K562 (cell line): ENCODE results near the gene ZNF81. TPM values are rescaled to one million over a fixed set of nuclear protein-coding genes. Genes with fewer than 3 reads are reported as not detected.

Experiments used
- BHLHE40 ChIP-seq: IDR thresholded peaks from 2 replicates; pipeline ENCODE4 v1.6.1; 2011; ENCODE audit warnings: low read length, improper control_type of control experiment
- C11orf30 ChIP-seq: fragments of 450-650 bp; IDR thresholded peaks from 2 replicates; pipeline ENCODE4 v1.6.1; 2016; ENCODE audit warnings: low read depth, mild to moderate bottlenecking
- CBFA2T3 ChIP-seq: fragments of 450-650 bp; IDR thresholded peaks from 2 replicates; pipeline ENCODE4 v1.6.1; 2017
- COPS2 ChIP-seq: fragments of 450-650 bp; conservative IDR thresholded peaks from 2 replicates; pipeline ENCODE4 v1.6.1; 2016; ENCODE audit warnings: mild to moderate bottlenecking, moderate library complexity
- CREBBP ChIP-seq: IDR thresholded peaks from one replicate; pipeline ENCODE4 v1.6.1; 2012; ENCODE audit warnings: low read depth, mild to moderate bottlenecking, control low read depth, inconsistent platforms, low read length
- E2F3 ChIP-seq: fragments of 250-450 bp; sonication (Bioruptor Pico); IDR thresholded peaks from 2 replicates; pipeline ENCODE4 v1.4.0; 2020; ENCODE audit warnings: mild to moderate bottlenecking
- ESRRA ChIP-seq: fragments of 450-650 bp; IDR thresholded peaks from 2 replicates; pipeline ENCODE4 v1.6.1; 2014; ENCODE audit warnings: low read depth, mild to moderate bottlenecking, moderate library complexity, borderline replicate concordance
- GABPB2 ChIP-seq: fragments of 250-450 bp; sonication (Bioruptor Pico); conservative IDR thresholded peaks from 2 replicates; pipeline ENCODE4 v1.5.1; 2021; ENCODE audit warnings: mild to moderate bottlenecking
- GTF2A2 ChIP-seq: IDR thresholded peaks from 2 replicates; pipeline ENCODE4 v1.6.1; 2016; ENCODE audit warnings: mild to moderate bottlenecking, missing genetic modification characterization, missing compliant biosample characterization
- HMBOX1 ChIP-seq: sonication (generic); IDR thresholded peaks from 2 replicates; pipeline ENCODE4 v1.6.1; 2016
- HMGN3 ChIP-seq: IDR thresholded peaks from 2 replicates; pipeline ENCODE4 v1.6.1; 2011; ENCODE audit warnings: borderline replicate concordance, low read depth, mild to moderate bottlenecking, mixed read lengths, low read length; ENCODE audit not compliant: insufficient read length; ENCODE audit errors: extremely low read depth
- KDM1A ChIP-seq, 2 experiments: fragments of 450-650 bp; IDR thresholded peaks; 2 replicates each; pipeline ENCODE4 v1.6.1; 2016; ENCODE audit warnings: mild to moderate bottlenecking in 2 of 2
- L3MBTL2 ChIP-seq: fragments of 450-650 bp; IDR thresholded peaks from 2 replicates; pipeline ENCODE4 v1.6.1; 2016; ENCODE audit warnings: mild to moderate bottlenecking, moderate library complexity
- MTA2 ChIP-seq: fragments of 450-650 bp; IDR thresholded peaks from 2 replicates; pipeline ENCODE4 v1.6.1; 2016; ENCODE audit warnings: low read depth
- NKRF ChIP-seq: fragments of 450-650 bp; IDR thresholded peaks from 2 replicates; pipeline ENCODE4 v1.6.1; 2016; ENCODE audit warnings: borderline replicate concordance
- RBM25 ChIP-seq: fragments of 200-400 bp; formaldehyde crosslinking; IDR thresholded peaks from 2 replicates; pipeline ENCODE4 v1.6.1; 2018; ENCODE audit warnings: low read length, low read depth, moderate library complexity; ENCODE audit not compliant: severe bottlenecking
- SMAD3 ChIP-seq: fragments of 450-650 bp; formaldehyde crosslinking; conservative IDR thresholded peaks from 2 replicates; pipeline ENCODE4 v1.4.0; 2020; ENCODE audit warnings: mild to moderate bottlenecking
- STAT5A ChIP-seq: IDR thresholded peaks from 2 replicates; pipeline ENCODE4 v1.6.1; 2012; ENCODE audit warnings: low read length, inconsistent platforms, borderline replicate concordance
- TCF15 ChIP-seq: fragments of 250-450 bp; sonication (Bioruptor Pico); IDR thresholded peaks from 2 replicates; pipeline ENCODE4 v1.8.0; 2022; ENCODE audit warnings: moderate library complexity, mild to moderate bottlenecking, inconsistent platforms
- TEAD1 ChIP-seq, 2 experiments: fragments of 450-650 bp in 1 of 2; sonication (generic) in 1 of 2; formaldehyde crosslinking; IDR thresholded peaks; 2 replicates each; pipeline versions ENCODE4 v1.4.0 to v1.8.0; 2020 to 2022; ENCODE audit warnings: mild to moderate bottlenecking in 2 of 2, missing genetic modification reagents in 1 of 2
- TEAD4 ChIP-seq, 2 experiments: sonication (generic) in 1 of 2; formaldehyde crosslinking in 1 of 2; IDR thresholded peaks; 2 replicates each; pipeline versions ENCODE4 v1.6.1 to v1.8.0; 2012 to 2022; ENCODE audit warnings: borderline replicate concordance in 1 of 2, inconsistent platforms in 1 of 2, low read length in 1 of 2, mild to moderate bottlenecking in 1 of 2, missing genetic modification reagents in 1 of 2
- XRCC3 ChIP-seq: fragments of 450-650 bp; IDR thresholded peaks from 2 replicates; pipeline ENCODE4 v1.6.1; 2017; ENCODE audit warnings: mild to moderate bottlenecking, moderate library complexity
- ZFP30 ChIP-seq: fragments of 250-450 bp; sonication (Bioruptor Pico); IDR thresholded peaks from 2 replicates; pipeline ENCODE4 v1.8.0; 2022; ENCODE audit warnings: moderate library complexity, mild to moderate bottlenecking, inconsistent platforms, borderline replicate concordance
- ZNF395 ChIP-seq: fragments of 200-800 bp; sonication (Bioruptor generic); IDR thresholded peaks from 2 replicates; pipeline ENCODE4 v1.6.1; 2017; ENCODE audit warnings: missing genetic modification characterization, missing compliant biosample characterization
- ZNF707 ChIP-seq: fragments of 250-450 bp; sonication (Bioruptor Pico); conservative IDR thresholded peaks from 2 replicates; pipeline ENCODE4 v1.8.0; 2022; ENCODE audit warnings: inconsistent platforms, mild to moderate bottlenecking, moderate library complexity
- polyA plus RNA-seq, 8 experiments: library from polyadenylated mRNA; depleted of rRNA in 4 of 8; stranded (reverse) in 5 of 8; unstranded in 3 of 8; fragments of >200 nt; fragmentation: Nextera tagmentation in 2 of 8; fragmentation: Illumina TruSeq in 1 of 8; extraction: Ambion mirVana in 2 of 8; extraction: Trizol in 1 of 8; gene quantifications; 2 replicates each; pipeline versions ENCODE4 v1.2.1 to v1.2.3, GENCODE V29; 2011 to 2014; ENCODE audit warnings: inconsistent platforms in 1 of 8, missing spikeins in 1 of 8
- total RNA-seq, 7 experiments: library from RNA; depleted of rRNA in 6 of 7; stranded (reverse); fragments of >200 nt in 6 of 7; fragmentation: Illumina TruSeq in 2 of 7; extraction: Trizol in 2 of 7; gene quantifications; 2 replicates each; pipeline versions ENCODE4 v1.2.1 to v1.2.3, GENCODE V29; 2011 to 2021; ENCODE audit warnings: low replicate concordance in 1 of 7

ZNF81 gene
- total and polyA plus RNA-seq, 9 of the 15 experiments (the other 6 are each of a cell fraction or from before 2014, with no cell fraction given): 2.4 to 9.6 (median 4.9) TPM

- TF ChIP-seq ESRRA (no peak), L3MBTL2 (no peak), HMBOX1 (0 out of 2 replicates have a peak, but pooled peaks have one; percentile 38), BHLHE40 (peak; percentile 23; the same call in 1 of the 2 replicates), CREBBP (no peak), TEAD1 (CRISPR knock-in tag; IDR thresholded peaks at IDR 0.05) (peak in 1 of 2 experiments; percentile 83; a peak in 2 of 4 replicates), TCF15 (CRISPR knock-in tag) (no peak), ZFP30 (no peak), C11orf30 (no peak), GABPB2 (no peak), HMGN3 (peak; percentile 57), XRCC3 (no peak), E2F3 (CRISPR knock-in tag) (no peak), COPS2 (no peak), KDM1A (IDR thresholded peaks at IDR 0.05) (peak; percentile 80 to 85), SMAD3 (CRISPR knock-in tag) (no peak), TEAD4 (IDR thresholded peaks at IDR 0.05; ENCODE audit: low read length) (peak; percentile 92), TEAD4 (CRISPR knock-in tag; IDR thresholded peaks at IDR 0.05; ENCODE audit: borderline replicate concordance) (no peak), GTF2A2 (tag) (no peak), RBM25 (no peak), STAT5A (peak; percentile 46; the same call in 1 of the 2 replicates), ZNF707 (no peak), MTA2 (peak; percentile 55; the same call in 1 of the 2 replicates), NKRF (no peak), ZNF395 (CRISPR knock-in tag) (0 out of 2 replicates have a peak, but pooled peaks have one; percentile 59), CBFA2T3 (peak; percentile 95)
These were observed 99.7 kb downstream of the ZNF81 start (continued) for GRCh38 chrX:47936224-47936939.
